Measurements from ENCODE around the gene ARHGAP6.
"Not testable (repeated sequence)": the region's sequence is repeated elsewhere in the genome, so short reads cannot be mapped to it uniquely, and the experiment has no call there.

ARHGAP6 gene

DNA sequence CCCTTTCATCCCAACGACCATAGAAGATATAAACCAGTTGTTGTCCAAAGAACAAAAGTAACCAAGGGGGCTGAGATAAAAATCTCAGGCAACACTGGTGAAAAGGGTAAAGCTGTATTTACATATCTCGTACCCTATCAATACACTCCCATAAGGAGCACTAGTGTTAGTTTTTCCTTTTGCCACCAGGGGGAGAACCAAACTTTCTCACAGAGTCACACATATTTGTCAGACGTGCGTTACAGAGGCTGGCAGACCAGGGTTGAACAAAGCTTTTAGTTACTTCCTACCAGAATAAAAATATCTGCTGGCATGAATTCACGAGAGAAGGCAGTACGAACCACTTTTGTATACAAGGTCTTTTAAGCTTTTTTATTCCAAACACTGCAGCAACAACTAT, 284.3 kb downstream of the ARHGAP6 start:
- no peak for DNase-seq

DNA sequence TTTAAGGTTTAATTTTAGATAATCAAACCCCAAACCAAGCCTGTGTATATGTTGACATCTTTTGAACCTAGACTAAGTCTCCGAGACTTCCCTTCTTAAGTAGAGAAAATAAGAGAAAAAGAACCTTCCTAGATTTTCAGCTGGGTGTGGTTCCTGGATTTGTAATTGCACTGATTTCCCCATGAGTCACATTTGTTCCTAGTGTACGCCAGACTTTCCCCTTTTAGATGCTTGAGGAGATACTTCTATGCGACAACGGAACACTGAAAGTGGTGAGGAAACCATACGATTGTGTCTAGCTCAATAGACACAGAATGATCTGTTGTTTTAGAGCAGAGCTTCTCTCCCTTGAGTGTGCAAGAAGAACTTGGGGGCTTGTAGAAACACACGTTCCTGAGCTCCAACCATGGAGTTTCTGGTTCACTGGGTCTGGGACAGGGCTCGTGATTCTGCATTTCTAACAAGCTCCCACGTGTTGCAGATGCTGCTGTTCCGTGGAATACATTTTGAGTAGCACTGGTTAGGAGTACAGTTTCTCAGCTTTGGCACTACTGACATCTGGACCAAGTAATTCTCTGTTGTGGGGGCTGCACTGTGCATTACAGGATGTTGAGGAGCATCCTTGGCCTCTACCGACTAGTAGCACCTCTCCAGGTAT, 285.4 kb downstream of the ARHGAP6 start:
- no peak for DNase-seq

GRCh38 chrX:11376163-11376562, 289.6 kb downstream of the ARHGAP6 start:
- DNase-seq, result no peak

- DNase-seq, result no peak
Observed at GRCh38 chrX:11375614-11376119, 290.1 kb downstream of the ARHGAP6 start.

GRCh38 chrX:11374570-11374969, 291.1 kb downstream of the ARHGAP6 start:
- no peak for DNase-seq

DNA sequence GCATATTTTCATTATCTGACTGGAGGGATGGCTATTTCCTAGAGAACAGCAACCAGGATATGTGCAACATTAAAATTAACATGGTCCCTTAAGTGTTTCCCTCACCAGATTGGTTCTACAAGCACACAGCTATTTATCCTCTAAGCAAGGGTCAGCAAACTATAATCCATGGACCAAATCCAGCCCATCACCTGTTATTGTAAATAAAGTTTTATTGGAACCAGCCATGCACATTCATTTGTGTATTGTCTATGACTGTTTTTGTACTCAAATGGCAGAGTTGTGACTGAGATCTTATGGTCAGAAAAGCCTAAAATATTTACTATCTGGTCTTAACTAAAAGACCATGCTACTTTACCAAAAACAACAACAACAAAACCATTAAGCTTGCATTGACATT, 294.6 kb downstream of the ARHGAP6 start:
- no peak for DNase-seq

GRCh38 chrX:11367609-11368430, 297.9 kb downstream of the ARHGAP6 start:
- DNase-seq, result no peak

DNA sequence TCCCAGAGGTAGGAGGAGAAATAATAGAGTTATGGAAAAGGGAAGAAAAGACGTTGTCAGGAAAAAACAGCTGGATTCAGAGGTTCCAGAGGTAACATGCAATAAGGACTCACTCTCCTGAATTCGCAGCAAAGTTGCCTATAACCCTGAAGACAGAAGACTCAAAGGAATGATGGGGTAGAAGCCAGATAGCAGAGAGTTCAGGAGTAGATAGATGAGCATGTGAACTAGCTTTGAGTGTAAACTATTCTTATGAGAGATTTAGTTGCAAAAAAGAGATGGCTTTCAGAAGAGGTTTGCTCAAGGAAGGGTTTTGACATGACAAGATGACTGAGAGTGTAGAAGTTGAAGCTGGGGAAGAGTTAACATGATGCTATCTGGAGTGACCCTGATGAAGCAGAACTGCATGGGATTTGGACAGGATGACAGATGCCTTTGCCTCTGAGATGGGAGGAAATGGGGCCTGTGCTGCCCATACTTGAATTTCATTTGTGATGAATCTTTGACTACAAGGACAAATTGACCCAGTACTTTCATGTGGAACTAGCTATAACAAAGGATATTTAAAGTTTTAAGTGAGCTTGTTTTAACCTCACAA, 298.6 kb downstream of the ARHGAP6 start:
- no peak for DNase-seq

GRCh38 chrX:11365426-11365825, 300.3 kb downstream of the ARHGAP6 start:
- no peak for DNase-seq

GRCh38 chrX:11364835-11365234, 300.9 kb downstream of the ARHGAP6 start:
- no peak for DNase-seq

- not testable (repeated sequence) for DNase-seq
Observed at GRCh38 chrX:11363825-11364224, 301.9 kb downstream of the ARHGAP6 start.

- no peak for DNase-seq
Observed at GRCh38 chrX:11363069-11363594, 302.6 kb downstream of the ARHGAP6 start.

GRCh38 chrX:11361666-11362065, 304.1 kb downstream of the ARHGAP6 start:
- not testable (repeated sequence) for DNase-seq

DNA sequence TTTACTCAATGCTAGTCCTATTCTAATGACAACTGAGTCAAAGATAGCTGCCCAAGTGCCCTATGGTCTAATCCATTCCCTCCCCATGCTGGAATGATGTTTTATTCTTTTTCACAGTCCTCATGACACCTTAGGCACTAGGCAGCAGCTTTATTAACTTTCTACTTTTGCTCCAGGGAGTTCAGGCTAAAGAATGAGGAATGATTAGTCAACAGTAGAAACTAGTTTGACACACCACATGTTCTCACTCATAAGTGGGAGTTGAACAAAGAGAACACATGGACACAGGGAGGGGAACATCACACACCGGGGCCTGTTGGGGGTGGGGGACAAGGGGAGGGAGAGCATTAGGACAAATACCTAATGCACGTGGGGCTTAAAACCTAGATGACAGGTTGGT, 309.8 kb downstream of the ARHGAP6 start:
- DNase-seq, result not testable (repeated sequence)

DNA sequence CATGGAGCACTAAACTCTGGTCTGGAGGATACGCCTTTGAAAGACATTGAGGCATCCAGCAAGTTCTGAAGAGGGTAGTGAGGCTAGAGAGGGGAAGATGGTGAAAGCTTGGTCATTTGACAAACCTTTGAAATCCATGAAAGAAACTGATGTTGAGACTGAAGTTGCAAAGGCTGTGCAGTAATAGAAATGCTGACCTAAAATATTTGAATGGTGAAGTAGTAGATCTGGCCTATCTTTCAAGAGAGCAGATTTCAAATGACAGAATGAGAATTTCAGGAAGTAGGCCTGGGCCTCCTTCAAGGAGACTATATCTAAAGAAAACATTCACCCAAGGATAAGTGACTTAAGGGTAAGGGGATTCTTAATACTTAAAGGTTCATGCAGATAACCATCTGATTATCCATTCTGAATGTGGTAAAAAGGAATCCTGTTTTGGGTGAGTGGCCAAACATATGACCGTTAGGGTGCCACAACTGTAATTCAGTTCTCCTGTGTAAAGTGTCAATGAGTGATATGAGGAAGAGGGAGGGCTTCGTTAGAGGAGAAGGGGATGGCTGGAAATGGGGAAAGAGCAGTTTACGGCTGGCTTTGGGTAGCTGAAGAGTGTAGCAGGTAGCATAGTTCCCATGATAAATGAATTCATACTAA, 310.3 kb downstream of the ARHGAP6 start:
- DNase-seq, result no peak

DNA sequence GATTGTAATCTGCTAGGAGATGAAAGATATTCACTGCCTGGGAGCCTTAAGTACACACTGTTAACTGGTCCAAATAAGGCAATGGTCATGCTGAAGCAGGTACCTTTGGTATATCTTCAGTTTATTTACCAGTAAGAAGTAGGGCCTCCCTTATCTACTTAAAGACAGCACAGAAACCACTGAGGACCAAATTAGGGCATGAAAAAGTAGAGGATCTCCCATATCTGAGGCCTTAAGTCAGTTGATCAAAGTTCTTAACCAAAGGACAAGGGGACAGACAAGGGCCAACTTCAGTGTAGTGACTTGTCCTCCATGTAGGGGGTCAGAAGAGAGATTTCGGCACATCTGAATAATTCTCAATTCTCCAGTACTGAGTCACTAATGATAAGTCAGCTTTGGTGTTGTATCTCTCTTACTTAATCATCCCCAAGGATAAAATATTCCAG, 313.4 kb downstream of the ARHGAP6 start:
- DNase-seq, result no peak

DNA sequence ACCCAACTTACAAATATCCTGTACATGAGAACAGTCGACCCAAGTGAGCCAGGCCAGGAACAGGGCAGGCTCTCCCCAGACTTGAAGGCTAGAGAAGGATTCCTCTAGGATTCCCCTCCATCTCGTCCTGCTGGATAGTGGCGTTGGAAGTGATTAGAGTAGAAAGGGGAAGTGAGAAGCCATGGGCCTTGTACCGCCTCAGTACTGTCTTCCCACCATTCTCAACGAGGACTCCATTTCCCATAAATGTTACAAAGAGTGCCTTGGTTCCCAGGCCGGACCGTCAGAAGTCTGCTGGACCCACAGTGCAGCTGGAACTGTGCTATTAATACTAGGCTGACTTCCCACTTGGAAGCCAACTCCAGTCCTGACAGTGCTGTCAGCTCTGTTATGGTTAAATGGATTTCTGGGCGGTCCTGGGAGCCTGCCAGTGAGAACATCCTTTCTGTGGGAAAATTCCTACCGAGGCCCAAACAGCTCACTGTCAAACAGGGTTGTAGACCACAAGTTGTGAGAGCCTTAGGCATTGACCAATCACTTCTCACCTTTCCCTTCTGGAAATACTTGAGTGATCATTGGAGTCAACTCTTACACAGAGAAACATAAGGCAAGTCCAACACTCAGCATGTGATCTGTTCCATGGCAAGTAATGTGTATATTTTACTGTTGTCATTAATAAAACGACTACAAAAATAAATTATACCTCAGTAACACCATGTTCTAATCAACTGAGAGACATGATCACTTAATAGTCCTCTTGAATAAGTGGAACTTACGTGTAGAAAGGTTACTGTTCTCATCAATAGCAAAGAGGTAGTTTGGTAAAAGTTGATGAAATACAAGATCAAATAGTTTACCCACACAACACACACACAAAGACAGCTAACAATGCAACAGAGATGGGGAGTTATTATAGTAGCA, 314.1 kb downstream of the ARHGAP6 start:
- no peak for DNase-seq

DNA sequence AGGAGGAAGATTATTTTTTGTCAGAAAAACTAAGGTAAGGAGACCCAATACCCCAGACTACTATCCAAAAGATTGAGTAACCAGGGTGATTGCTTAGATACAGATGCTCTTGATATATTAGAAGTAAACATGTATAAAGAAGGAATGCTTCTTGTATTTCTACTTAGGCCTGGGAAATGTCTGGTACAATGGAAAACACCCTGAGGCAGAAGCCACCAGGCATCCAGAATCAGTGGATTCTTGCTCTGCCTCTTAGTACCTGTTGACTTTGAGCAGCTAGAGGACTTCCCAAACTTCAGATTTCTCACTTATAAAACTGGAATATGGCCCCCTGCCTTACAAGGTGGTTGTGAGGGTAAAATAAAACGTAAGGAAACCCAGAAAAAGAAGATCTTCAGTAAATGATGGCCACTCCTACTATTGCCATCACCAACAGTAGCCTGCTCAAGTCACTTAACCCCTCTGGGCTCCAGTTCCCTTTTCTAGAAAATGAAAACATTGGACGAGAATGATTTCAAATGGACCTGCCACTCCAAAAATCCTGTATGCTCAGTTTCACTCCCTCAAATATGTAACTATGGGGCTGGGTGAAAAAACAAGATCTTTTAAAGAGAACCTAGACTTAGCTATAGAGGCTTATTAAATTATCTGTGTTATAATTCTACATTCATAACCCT, 315.9 kb downstream of the ARHGAP6 start:
- DNase-seq, result no peak

- no peak for DNase-seq
Observed at GRCh38 chrX:11349020-11349419, 316.7 kb downstream of the ARHGAP6 start.

GRCh38 chrX:11347300-11347699, 318.4 kb downstream of the ARHGAP6 start:
- no peak for DNase-seq

GRCh38 chrX:11346121-11346682, 319.5 kb downstream of the ARHGAP6 start:
- DNase-seq, result no peak
